ENCODE data around the gene COQ8A.
A peak's percentile ranks its signal among the peaks of the same experiment; 100 is the strongest.

COQ8A gene

GRCh38 chr1:226950316-226950715, 10.2 kb downstream of the COQ8A start:
- TF ChIP-seq CTCF (IDR thresholded peaks at IDR 0.05): no peak
- no peaks in the 10 kb centered on the region for H3K36me3 ChIP-seq
- no peak overlapping the region for H3K4me3 ChIP-seq (ENCODE audit: low read depth in 1 of 2, low read length in 1 of 2)
- no peaks in the 10 kb centered on the region for H3K27me3 ChIP-seq
- no peak overlapping the region for H3K27ac ChIP-seq
- peaks cover 13 to 14% of the 10 kb centered on the region in 2 experiments for H3K4me1 ChIP-seq (ENCODE audit: control insufficient read depth in 1 of 2, insufficient read depth in 1 of 2, low read depth in 1 of 2, low read length in 1 of 2)
- H3K9me3 ChIP-seq: no peaks in the 10 kb centered on the region

- Histone ChIP-seq H3K4me3 (ENCODE audit: low read depth in 1 of 2, low read length in 1 of 2) (no peak overlapping the region), H3K27ac (peak overlapping the region; percentile 60), H3K36me3 (no peaks in the 10 kb centered on the region), H3K9me3 (no peaks in the 10 kb centered on the region), H3K4me1 (ENCODE audit: control insufficient read depth in 1 of 2, insufficient read depth in 1 of 2, low read depth in 1 of 2, low read length in 1 of 2) (peaks cover 13 to 14% of the 10 kb centered on the region in 2 experiments), H3K27me3 (no peaks in the 10 kb centered on the region)
- no peak for TF ChIP-seq CTCF (IDR thresholded peaks at IDR 0.05)
These were observed 10.8 kb downstream of the COQ8A start for GRCh38 chr1:226950871-226951270.

- H3K4me3 ChIP-seq (ENCODE audit: low read depth in 1 of 2, low read length in 1 of 2): no peak overlapping the region
- H3K4me1 ChIP-seq (ENCODE audit: control insufficient read depth in 1 of 2, insufficient read depth in 1 of 2, low read depth in 1 of 2, low read length in 1 of 2): peaks cover 13 to 14% of the 10 kb centered on the region in 2 experiments
- no peak for TF ChIP-seq CTCF (IDR thresholded peaks at IDR 0.05)
- H3K9me3 ChIP-seq: no peaks in the 10 kb centered on the region
- H3K36me3 ChIP-seq: no peaks in the 10 kb centered on the region
- H3K27me3 ChIP-seq: no peaks in the 10 kb centered on the region
- H3K27ac ChIP-seq: peak overlapping the region; percentile 60
These were observed 11.4 kb downstream of the COQ8A start for GRCh38 chr1:226951286-226952117.

GRCh38 chr1:226952118-226952441, 12.0 kb downstream of the COQ8A start:
- peaks cover 13 to 14% of the 10 kb centered on the region in 2 experiments for H3K4me1 ChIP-seq (ENCODE audit: control insufficient read depth in 1 of 2, insufficient read depth in 1 of 2, low read depth in 1 of 2, low read length in 1 of 2)
- H3K27ac ChIP-seq: peak overlapping the region; percentile 60
- no peaks in the 10 kb centered on the region for H3K36me3 ChIP-seq
- no peak for TF ChIP-seq CTCF (IDR thresholded peaks at IDR 0.05)
- no peaks in the 10 kb centered on the region for H3K27me3 ChIP-seq
- H3K4me3 ChIP-seq (ENCODE audit: low read depth in 1 of 2, low read length in 1 of 2): no peak overlapping the region
- no peaks in the 10 kb centered on the region for H3K9me3 ChIP-seq

GRCh38 chr1:226953175-226953800, 13.2 kb downstream of the COQ8A start:
- no peak overlapping the region for H3K27ac ChIP-seq
- TF ChIP-seq CTCF (IDR thresholded peaks at IDR 0.05): no peak
- H3K27me3 ChIP-seq: no peaks in the 10 kb centered on the region
- H3K9me3 ChIP-seq: no peaks in the 10 kb centered on the region
- peaks cover 13 to 14% of the 10 kb centered on the region in 2 experiments for H3K4me1 ChIP-seq (ENCODE audit: control insufficient read depth in 1 of 2, insufficient read depth in 1 of 2, low read depth in 1 of 2, low read length in 1 of 2)
- no peak overlapping the region for H3K4me3 ChIP-seq (ENCODE audit: low read depth in 1 of 2, low read length in 1 of 2)
- H3K36me3 ChIP-seq: no peaks in the 10 kb centered on the region
